Fibroblast of upper back skin (primary cell): ENCODE data around the gene ANO10.
A peak's percentile ranks its signal among the peaks of the same experiment; 100 is the strongest.
"Not testable (repeated sequence)": the region's sequence is repeated elsewhere in the genome, so short reads cannot be mapped to it uniquely, and the experiment has no call there.

Experiments
- DNase-seq: peaks from one replicate; pipeline ENCODE4 v3.0.0-alpha.2; 2013

Gene ANO10

DNA sequence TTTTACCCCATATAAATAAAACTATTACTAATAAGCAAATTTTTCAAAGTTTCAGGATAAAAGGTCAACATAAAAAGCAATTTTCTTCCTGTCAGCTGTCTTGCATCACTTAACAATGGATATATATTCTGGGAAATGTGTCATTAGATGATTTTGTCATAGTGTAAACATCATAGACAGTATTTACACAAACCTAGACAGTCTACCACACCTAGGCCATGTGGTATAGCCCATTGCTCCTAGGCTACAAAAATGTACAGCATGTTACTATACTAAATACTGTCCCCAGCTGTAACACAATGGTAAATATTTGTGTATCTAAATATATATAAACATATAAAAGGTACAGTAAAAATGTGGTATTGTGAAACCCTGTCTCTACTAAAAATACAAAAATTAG, 156.7 kb downstream of the ANO10 start:
- DNase-seq = no peak

DNA sequence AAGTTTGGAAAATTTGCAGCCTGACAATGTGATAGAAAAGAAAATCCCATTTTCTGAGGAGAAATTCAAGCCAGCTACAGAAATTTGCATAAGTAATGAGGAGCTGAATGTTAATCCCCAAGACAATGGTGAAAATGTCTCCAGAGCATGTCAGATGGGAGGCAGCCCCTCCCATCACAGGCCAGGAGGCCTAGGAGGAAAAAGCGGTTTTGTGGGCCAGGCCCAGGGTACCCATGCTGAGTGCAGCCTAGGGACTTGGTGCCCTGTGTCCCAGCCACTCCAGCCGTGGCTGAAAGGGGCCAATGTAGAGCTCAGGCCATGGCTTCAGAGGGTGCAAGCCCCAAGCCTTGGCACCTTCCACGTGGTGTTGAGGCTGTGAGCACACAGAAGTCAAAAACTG, 159.2 kb downstream of the ANO10 start:
- not testable (repeated sequence) for DNase-seq

DNA sequence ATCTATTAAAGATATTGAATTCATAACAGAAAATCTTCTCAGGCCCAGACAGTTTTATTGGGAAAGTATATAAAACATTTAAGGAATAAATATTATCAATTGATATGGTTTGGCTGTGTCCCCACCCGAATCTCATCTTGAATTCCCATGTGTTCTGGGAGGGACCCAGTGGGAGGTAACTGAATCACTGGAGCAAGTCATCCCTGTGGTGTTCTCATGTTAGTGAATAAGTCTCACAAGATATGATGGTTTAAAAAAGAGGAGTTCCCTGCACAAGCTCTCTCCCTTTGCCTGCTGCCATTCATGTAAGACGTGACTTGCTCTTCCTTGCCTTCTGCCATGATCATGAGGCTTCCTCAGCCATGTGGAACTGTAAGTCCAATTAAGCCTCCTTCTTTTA, 160.5 kb downstream of the ANO10 start:
- no peak for DNase-seq

DNA sequence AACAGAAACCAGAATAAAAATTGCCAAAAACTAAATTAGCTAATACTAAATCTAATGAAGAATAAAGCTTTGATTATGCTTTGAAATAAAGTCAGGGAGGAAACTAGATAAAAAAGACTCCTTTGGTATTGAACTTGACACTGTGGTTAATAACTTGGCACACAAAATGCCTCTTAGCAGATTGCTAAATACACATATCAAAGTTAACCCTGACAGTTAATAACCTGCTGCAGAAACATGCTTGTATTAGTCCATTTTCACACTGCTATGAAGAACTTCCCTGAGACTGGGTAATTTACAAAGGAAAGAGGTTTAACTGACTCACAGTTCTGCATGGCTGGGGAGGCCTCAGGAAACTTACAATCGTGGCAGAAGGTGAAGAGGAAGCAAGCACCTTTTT, 164.8 kb downstream of the ANO10 start:
- DNase-seq = not testable (repeated sequence)

DNA sequence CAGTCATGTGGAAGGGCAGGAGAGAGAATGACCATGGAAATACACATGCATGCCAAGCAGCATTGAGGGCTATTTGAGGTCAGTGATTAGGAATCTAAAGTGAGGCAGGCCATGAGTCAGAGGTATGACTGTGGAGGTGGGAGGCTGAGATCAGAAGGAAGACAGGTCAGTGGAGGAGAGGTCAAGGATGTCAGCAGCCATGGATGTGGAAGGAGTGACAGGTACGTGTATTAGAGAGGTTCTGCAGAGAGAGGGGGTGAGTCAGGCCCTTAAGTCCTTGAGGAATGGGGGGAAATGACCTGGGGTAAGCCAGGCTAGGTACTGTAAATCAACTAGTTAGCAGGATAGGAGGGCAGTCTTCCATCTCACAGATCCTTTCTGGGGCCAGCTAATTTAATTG, 166.6 kb downstream of the ANO10 start:
- DNase-seq = peak; percentile 38

DNA sequence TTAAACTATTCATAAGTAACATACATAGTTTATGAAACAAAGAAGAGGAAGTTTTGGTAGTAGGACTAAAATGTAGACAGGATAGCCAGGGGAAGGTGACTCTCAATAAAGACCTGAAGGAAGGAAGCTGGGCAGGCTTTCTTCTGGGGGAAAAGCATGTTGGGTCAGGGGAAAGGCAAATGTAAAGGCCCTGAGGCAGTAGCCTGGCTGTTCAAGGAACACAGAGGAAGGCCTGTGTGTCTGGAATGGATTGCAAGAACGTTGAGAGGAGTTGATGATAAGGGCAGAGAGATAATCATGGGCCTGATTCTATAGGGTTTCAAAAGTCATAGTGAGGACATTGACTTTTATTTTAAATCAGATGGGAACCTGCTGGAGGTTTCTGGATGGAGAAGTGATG, 167.8 kb downstream of the ANO10 start:
- no peak for DNase-seq

DNA sequence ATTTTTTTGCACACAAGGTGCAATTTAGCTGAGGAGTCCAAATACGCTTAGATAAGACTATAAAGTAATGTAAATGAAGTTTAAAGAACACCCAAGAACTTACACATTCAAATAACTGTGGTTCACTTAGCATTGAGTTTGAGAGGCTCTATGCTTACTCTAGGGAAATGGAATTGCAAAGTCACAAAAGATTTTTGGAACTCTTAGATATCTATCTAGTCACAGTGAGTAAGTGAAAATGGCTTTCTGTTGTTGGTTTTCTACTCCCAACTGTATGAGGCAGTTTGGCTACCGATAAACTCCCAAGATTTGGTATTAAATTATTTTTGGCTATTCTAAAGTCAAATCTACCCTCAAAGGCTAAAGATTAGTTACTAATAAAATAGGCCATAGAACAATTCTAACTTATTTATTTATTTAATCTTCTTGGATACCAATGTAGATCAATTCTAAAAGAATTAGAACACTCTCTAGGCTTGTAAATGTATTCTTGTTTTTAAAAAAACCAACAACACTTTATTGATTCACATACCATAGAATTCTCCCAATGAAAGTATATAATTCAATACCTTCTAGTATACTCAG, 170.0 kb downstream of the ANO10 start:
- DNase-seq = no peak

DNA sequence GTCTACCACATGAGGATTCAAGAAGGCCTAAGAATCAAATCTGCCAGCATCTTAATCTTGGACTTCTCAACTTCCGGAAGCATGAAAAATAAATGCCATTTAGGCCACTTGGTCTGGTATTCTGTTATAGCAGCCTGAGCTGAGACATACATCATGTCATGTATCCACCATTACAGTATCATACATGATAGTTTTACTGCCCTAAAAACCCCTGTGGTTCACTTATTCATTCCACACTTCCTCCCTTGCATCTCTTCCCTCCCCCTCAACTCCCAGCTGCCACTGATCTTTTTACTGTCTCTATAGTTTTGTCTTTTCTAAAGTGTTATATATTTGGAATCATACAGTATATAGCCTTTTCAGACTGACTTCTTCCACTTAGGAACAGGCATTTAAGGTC, 173.7 kb downstream of the ANO10 start:
- no peak for DNase-seq

DNA sequence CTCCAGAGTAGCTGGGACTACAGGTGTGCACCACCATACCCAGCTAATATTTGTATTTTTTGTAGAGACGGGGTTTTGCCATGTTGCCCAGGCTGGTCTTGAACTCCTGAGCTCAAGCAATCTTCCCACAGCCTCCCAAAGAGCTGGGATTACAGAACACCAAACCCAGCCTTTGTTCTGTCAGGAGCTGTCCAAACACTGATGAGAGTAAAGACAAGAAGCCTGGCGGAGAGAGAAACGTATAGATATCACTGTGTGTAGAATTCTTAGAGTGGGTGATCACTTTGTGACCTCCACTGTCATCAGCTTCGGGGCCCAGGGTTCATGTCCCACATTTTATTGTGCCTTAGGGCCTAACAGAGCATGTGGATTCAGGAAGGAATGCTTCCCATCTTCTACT, 176.0 kb downstream of the ANO10 start:
- DNase-seq = no peak

DNA sequence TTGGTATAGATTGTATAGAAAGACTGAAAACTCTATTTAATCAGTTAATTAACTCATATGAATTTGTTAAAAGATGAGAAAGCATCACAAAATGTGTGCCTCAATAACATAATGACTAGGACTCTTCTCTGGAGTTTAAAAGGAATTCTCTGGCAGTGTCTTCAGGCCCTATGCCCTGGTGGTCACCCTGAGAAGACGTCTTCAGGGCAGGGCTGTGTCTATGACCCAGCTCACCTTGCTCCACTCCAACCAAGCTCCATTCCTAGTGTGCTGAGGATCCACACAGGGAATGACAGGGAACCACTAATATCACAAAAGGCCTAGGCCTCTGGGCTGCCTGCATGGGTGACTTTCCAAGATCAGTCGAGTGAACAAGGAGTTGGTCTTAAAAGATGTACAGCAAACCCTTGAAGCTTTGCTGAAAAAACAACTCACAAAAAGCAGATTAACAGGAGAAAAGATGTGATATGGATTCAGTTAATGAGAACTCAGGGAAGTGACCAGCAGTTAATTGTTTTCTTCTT, 178.9 kb downstream of the ANO10 start:
- DNase-seq = no peak

DNA sequence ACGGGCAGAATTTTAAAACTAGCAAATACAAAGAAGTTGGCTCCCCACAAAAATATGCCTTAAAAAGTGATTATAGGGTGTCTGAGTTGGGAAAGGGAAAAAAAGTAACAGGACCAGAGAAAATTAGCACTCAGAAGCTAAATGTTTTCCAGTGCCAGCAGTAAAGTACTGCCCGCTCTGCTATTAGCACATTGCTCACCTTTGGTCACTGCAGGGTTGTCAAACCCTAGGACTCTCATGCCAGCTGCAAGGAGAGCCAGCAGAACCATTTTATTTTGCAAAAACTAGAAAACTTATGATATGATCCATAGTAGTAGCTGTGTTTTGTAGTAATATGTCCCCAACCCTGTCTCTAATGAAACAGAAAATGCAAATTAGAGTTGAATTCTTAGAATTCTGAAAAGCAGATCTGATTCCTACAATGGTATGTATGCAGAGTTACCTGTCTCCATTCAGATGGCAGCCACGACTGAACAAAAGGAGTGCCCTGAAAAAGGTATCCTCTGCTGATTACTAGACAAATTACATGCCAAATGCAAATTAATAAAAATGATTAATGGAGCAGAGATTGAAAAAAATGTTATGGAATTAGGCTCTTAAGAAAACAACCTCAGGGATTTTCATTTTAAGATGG, 185.2 kb downstream of the ANO10 start:
- no peak for DNase-seq

DNA sequence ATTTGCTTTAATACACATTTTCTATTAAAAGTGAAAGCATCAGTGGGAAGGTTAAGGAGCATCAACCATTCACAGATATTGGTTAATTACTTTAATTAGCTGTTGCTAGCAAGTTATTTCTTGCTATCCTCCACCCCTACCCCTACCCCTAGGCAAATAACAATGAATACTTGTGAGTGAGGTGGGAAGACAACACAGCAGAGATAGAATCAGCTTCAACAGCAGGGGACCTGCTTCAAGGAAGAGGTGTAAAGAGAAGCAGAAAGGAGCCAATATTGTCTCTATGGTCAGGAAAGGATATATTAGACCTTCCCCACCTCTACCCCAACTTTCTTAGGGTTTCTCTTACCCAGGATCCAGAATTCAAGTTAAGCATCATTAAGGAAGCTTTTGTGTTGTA, 186.1 kb downstream of the ANO10 start:
- no peak for DNase-seq

DNA sequence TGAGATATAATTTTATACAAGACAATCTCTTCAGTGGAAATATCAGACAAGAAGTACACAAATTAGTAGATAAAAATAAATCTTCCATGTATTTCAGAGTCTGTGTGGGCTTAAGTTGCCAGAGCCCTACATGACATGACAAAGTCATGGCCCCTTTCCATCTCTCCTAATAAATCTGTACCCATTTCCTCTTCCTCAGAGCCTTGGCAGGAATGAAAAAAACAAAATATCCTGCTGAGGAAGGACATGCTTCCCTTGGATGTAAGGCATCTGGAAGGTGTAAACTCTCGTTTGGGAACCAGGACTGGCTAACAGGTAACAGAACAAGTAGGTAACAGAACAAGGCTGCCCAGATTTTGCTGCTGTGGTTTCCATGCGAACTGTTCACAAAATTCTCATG, 187.4 kb downstream of the ANO10 start:
- no peak for DNase-seq

DNA sequence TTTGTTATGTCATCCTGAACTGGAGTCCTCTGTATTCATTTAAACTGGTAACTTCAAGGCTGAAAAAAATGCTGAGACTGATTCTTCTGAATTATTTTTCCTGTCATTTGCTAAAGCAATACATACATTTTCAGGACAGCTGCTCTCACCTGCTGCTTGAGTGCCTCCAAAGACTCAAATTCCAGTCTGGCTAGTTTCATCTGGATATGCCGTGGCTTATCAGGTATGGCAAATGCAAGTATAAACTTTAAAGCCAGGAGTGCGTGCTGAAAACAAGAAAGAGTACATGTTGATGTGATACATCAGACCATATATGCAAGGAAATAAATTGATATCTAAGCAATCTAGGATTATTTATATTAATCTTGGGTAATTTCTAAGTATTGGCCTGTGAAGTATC, 189.3 kb downstream of the ANO10 start:
- no peak for DNase-seq

DNA sequence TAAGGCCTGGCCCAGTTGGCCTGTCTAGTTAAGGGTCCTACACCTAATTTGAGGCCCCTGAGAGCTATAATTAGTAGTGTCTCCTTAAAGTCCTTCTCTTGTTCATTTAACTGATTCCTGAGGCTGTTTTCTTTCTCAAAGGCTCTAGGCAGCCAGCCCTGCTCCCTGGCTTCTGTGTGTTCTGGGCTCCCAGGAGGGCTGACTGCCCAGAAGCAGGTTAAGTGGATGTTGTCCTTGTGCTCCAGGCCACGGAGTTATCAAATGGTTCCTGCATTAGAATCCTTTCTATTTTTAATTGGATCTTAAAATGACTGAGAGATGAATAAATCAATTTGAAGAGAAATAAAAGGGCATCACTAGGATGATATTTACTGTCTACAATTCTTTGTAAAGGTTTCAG, 195.4 kb downstream of the ANO10 start:
- DNase-seq = no peak

DNA sequence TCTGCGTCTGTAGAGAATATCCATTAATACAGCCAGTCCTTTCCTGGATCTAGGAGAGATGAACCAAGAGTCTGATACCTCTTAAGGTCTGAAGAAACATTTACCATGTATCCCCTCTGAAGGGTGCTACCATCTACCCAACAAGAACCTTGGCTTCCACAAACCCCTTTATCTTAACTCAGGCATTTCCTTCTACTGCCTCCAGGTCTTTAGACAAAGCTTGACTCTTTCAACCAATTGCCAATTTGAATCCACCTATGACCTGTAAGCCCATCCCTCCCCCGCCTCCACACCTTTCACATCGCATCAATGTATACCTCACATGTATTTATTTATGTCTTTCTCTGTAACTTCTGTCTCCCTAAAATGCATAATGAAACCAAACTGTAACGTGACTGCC, 196.0 kb downstream of the ANO10 start:
- no peak for DNase-seq

DNA sequence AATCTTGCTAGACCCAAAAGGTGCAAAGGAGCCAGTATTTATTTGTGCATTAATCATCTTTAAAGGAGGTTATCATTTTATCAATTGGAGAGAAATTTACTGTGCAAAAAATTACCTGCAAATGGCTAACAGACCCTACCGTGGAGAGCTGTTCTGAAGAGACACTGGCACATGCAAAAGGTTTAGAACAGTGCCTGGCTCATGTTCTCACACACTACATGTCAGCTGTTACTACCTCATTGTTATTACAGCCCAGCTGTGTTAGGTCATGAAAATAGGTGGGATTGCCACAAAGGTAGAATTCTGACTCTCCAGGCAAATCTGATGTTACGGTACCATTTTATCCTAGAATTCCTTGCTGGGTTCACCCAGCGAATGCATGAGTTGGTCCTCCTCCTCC, 198.2 kb downstream of the ANO10 start:
- DNase-seq = no peak

DNA sequence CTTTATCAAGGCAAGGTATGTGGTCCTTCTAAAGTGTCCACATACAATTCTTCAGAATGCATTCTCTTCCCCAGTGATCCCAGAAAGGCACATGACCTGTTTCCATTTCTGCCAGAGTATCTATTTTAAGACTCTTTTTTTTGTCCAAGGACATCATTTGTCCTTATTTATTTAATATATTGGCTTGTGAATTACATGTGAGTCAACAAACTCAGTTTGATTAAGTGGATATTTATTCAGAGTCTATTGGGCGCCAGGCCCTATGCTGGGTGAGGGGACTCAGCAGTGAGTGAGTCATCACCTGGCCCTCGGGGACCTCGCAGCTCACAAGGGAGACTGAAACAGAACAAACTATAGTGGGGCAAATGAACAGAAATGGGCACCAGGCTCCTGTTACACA, 198.7 kb downstream of the ANO10 start:
- DNase-seq = peak; percentile 13

DNA sequence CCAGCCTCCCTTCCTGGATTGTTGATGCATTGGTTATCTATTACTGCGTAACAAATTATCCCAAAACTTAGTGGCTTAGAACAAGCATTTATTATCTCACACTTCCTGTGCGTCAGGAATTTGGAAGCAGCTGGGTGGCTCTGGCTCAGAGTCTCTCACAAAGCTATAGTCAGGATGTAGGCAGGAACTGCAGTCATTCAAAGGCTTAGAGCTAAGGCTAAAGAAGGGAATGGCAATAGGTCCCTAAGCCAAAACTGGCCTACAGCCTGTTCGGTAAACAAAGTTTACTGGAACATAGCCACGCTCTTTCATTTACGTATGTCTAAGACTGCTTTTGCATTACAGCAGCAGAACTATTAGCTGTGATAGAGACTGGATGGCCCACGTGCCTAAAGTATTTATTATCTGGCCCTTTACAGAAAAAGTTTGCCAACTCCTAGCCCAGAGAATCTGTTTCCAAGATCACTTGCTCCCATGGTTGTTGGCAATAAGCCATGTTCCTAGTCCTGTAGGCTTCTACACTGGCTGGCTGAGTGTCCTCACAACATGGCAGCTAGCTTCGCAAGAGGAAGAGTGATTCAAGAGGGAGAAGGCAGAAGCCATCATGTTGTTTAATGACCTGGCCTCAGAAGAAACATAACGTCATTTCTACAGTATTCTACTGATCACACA, 203.1 kb downstream of the ANO10 start:
- DNase-seq = no peak

DNA sequence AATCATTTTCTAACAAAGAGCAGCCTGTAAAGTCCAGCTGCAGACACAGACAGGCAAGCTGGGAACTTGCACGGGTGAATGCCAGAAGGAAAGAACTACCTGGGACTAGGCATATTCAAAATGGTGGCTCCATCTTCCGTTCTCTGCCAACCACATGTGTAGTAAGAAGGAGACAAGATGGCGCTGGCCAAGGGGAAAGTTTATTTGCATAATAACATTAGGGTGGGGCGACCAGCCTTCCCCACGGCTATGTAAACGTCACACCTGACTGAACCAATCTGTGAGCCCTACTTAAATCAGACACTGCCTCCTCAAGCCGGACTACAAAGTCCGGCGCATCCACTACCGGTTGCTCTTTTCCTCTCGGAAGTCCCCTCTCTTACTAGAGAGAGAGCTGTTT, 204.7 kb downstream of the ANO10 start:
- DNase-seq = no peak

DNA sequence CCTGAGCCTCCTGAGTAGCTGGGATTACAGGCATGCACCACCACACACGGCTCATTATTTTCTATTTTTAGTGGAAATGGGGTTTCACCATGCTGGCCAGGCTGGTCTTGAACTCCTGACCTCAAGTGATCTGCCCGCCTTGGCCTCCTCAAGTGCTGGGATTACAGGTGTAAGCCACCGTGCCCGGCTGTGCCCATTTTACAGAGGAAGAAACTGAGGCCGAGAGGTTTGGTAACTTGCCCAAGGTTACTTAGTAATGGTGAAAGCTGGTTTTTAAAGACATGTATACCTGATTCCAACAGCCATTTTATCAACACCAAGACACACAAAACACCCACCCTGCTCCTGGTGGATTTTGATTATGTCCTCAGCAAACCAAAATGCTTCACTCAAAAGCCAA, 206.7 kb downstream of the ANO10 start:
- no peak for DNase-seq

DNA sequence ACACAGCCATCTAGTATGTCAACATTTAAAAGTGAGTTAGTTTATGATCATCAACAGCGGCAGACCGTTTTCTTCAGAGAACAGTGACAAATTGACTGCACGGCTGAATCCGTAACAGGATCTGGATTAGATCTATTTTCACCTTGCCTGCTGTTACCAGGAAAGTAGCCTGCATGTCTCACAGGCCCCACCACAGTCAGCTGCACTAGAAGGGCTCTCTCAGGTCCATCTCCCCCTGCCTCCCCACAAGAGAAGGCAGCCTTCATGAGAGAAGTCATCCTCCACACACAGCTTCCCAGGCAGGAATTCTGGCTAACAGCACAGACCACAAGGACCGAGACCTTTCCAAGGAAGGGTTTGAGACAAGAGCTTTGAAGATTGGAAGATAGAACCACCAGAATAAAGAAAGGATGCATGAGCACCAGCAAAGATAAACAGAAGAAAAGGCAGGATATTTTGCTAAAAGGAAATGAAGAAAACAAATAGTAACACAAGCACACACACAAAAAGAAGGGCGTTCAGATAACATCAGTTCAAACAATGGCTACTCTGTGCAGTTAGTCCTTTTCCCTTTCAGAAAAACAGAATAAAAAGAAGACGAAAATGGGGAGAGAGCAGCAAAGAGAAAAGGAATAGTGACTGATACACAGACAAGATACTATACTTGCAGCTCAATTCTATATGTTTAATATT, 208.0 kb downstream of the ANO10 start:
- DNase-seq = no peak

DNA sequence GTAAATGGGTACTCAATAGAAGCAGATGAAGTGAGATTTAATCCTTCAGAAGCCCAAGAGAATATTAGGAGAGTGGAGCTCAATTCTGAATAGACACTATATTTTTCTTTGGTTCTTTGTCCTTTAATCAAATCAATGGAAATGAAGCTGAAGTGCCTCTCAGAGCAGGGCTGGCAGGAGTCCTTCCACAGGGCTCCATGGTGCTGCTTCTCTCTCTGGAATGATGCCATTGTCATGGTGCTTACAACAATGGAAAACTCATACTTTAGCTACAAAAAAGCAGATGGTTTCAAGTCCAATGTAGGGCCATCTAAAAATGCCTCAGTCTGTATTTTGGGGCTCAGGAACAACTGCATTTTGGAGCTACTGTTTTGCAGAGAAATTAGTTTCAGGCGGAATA, 210.4 kb downstream of the ANO10 start:
- no peak for DNase-seq

DNA sequence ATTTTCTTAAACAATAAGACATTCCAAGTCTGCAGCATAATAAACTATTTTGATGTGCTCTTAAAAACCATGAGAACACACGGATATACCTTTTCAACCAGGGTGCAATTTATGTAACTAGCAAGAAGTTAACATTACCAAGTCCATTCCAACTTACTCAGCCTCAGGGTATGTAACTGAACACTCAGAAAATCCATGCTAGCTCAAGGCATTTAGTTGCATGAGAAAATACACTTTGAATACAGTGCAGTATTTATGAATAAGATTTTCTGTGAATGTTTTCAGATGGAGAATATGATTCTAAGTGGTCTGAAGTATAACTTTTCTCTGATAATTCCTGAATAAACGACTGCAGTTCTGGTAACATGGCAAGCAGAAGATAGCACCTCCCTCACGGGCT, 211.2 kb downstream of the ANO10 start:
- no peak for DNase-seq
